WERI-Rb-1 (cell line): ENCODE data around the gene SCG2.

Source experiments
- DNase-seq: peaks from one replicate; pipeline ENCODE4 v3.0.0-alpha.2; 2020
- H3K27ac ChIP-seq: fragments of 250-450 bp; sonication (Bioruptor Pico); 2 replicates; pipeline ENCODE4 v1.5.1; 2020; ENCODE audit warnings: mild to moderate bottlenecking, moderate library complexity
- H3K27me3 ChIP-seq: fragments of 250-450 bp; sonication (Bioruptor Pico); 2 replicates; pipeline ENCODE4 v1.5.1; 2021; ENCODE audit warnings: mild to moderate bottlenecking, low read depth, moderate library complexity; ENCODE audit not compliant: insufficient read depth, severe bottlenecking
- H3K36me3 ChIP-seq: fragments of 250-450 bp; sonication (Bioruptor Pico); 2 replicates; pipeline ENCODE4 v1.5.1; 2020; ENCODE audit warnings: mild to moderate bottlenecking, moderate library complexity
- H3K4me3 ChIP-seq: 2 replicates; pipeline ENCODE4 v1.5.1; 2011; ENCODE audit warnings: low read depth, mild to moderate bottlenecking, control low read depth, low read length
- H3K9me3 ChIP-seq: fragments of 250-450 bp; sonication (Bioruptor Pico); 2 replicates; pipeline ENCODE4 v1.5.1; 2021; ENCODE audit warnings: mild to moderate bottlenecking, moderate library complexity; ENCODE audit not compliant: severe bottlenecking
- CTCF ChIP-seq: IDR thresholded peaks from 2 replicates; pipeline ENCODE4 v1.5.1; 2011; ENCODE audit warnings: low read depth, mild to moderate bottlenecking, control low read depth, inconsistent platforms, low read length

The SCG2 gene

GRCh38 chr2:223632826-223633225 is 30.7 kb upstream of the SCG2 start:
- no peak for DNase-seq
- Histone ChIP-seq H3K9me3 (no peaks in the 10 kb centered on the region), H3K36me3 (no peaks in the 10 kb centered on the region), H3K4me3 (no peak overlapping the region), H3K27me3 (no peaks in the 10 kb centered on the region), H3K27ac (no peak overlapping the region)
- no peak for TF ChIP-seq CTCF

- Histone ChIP-seq H3K9me3 (no peaks in the 10 kb centered on the region), H3K27me3 (no peaks in the 10 kb centered on the region), H3K4me3 (no peak overlapping the region), H3K27ac (no peak overlapping the region), H3K36me3 (no peaks in the 10 kb centered on the region)
- no peak for TF ChIP-seq CTCF
- no peak for DNase-seq
These were observed 24.6 kb upstream of the SCG2 start for GRCh38 chr2:223626716-223627115.

- TF ChIP-seq CTCF: no peak
- Histone ChIP-seq H3K9me3 (no peaks in the 10 kb centered on the region), H3K27ac (no peak overlapping the region), H3K27me3 (no peaks in the 10 kb centered on the region), H3K4me3 (no peak overlapping the region), H3K36me3 (no peaks in the 10 kb centered on the region)
- no peak for DNase-seq
These were observed 23.5 kb upstream of the SCG2 start for GRCh38 chr2:223625652-223626051.

- DNase-seq: no peak
- Histone ChIP-seq H3K27me3 (no peaks in the 10 kb centered on the region), H3K27ac (no peak overlapping the region), H3K36me3 (no peaks in the 10 kb centered on the region), H3K9me3 (no peaks in the 10 kb centered on the region), H3K4me3 (no peak overlapping the region)
- no peak for TF ChIP-seq CTCF
These were observed 19.7 kb upstream of the SCG2 start for GRCh38 chr2:223621901-223622300.

GRCh38 chr2:223619486-223620129 is 17.4 kb upstream of the SCG2 start:
- peak; percentile 64 for DNase-seq
- Histone ChIP-seq H3K27ac (no peak overlapping the region), H3K27me3 (no peaks in the 10 kb centered on the region), H3K9me3 (no peaks in the 10 kb centered on the region), H3K36me3 (no peaks in the 10 kb centered on the region), H3K4me3 (no peak overlapping the region)
- TF ChIP-seq CTCF: no peak
